HepG2 (cell line): ENCODE results near the gene CYSLTR1. TPM values are rescaled to one million over a fixed set of nuclear protein-coding genes. Genes with fewer than 3 reads are reported as not detected.
"Not testable (repeated sequence)": the region's sequence is repeated elsewhere in the genome, so short reads cannot be mapped to it uniquely, and the experiment has no call there.

ENCODE experiments used
- ATAC-seq: fragments of 200-7000 bp; cut with Tn5 transposase; 3 replicates; pipeline ENCODE4 v1.9.1; 2020; ENCODE audit warnings: mild to moderate bottlenecking, moderate library complexity
- BruUV-seq: library from RNA; stranded (reverse); fragments of 400-500 nt; replicated peaks from 2 replicates; lab custom pipeline; 2021; lab: Mats Ljungman, UMichigan
- CTCF ChIA-PET: fragments of 300-600 bp; formaldehyde crosslinking; extraction: SDS; loops from one replicate; lab custom pipeline; 2021; ENCODE audit warnings: low total read pairs, inconsistent platforms, low intra/inter-chr PET ratio; lab: Yijun Ruan, JAX
- POLR2A ChIA-PET: fragments of 350-600 bp; sonication (Branson Sonifier 250); formaldehyde crosslinking; loops from one replicate; lab custom pipeline; 2020; ENCODE audit warnings: antibody characterized with exemption, inconsistent platforms; lab: Yijun Ruan, JAX
- DNase-seq: peaks from one replicate; pipeline ENCODE4 v3.0.0-alpha.2; 2015; ENCODE audit warnings: low spot score
- FAIRE-seq: peaks from 3 replicates; lab custom pipeline; 2011; peaks lifted over from hg19 to GRCh38; lab: Jason Lieb, UNC
- H2AFZ ChIP-seq: one replicate; pipeline ENCODE4 v1.6.1; 2011; ENCODE audit warnings: low read length, inconsistent platforms
- H3K27ac ChIP-seq: fragments of 300-600 bp; 3 replicates; pipeline ENCODE4 v1.8.0; 2011; ENCODE audit warnings: mixed run types, mild to moderate bottlenecking, mixed read lengths, low read length, inconsistent platforms; ENCODE audit not compliant: insufficient read depth; ENCODE audit errors: extremely low read length
- H3K27me3 ChIP-seq, 2 experiments: fragments of 200-600 bp in 1 of 2; 2 replicates in 1 of 2; 3 replicates in 1 of 2; pipeline versions ENCODE4 v1.6.0 to v1.8.0; 2011; ENCODE audit warnings: low read length in 2 of 2, mild to moderate bottlenecking in 2 of 2, moderate library complexity in 2 of 2, inconsistent platforms in 1 of 2; ENCODE audit not compliant: insufficient read depth in 2 of 2, control insufficient read depth in 1 of 2
- H3K36me3 ChIP-seq, 2 experiments: fragments of 200-600 bp in 1 of 2; replicated peaks in 1 of 2; 2 replicates in 1 of 2; 3 replicates in 1 of 2; pipeline versions ENCODE4 v1.5.1 to v1.8.0; 2011; ENCODE audit warnings: low read length in 2 of 2, inconsistent platforms in 1 of 2; ENCODE audit not compliant: insufficient read depth in 2 of 2, control insufficient read depth in 1 of 2
- H3K4me1 ChIP-seq: 2 replicates; pipeline ENCODE4 v1.5.1; 2012; ENCODE audit warnings: low read length, inconsistent platforms; ENCODE audit not compliant: insufficient read depth
- H3K4me2 ChIP-seq: 2 replicates; pipeline ENCODE4 v1.6.0; 2011; ENCODE audit warnings: low read depth, low read length, inconsistent platforms
- H3K4me3 ChIP-seq, 3 experiments: fragments of 200-600 bp in 1 of 3; sonication (generic), shearing (Covaris generic) in 1 of 3; replicated peaks in 1 of 3; 2 replicates each; pipeline ENCODE4 v1.5.1; 2011 to 2016; ENCODE audit warnings: low read length in 3 of 3, inconsistent platforms in 2 of 3, low read depth in 2 of 3, mild to moderate bottlenecking in 2 of 3, control low read depth in 1 of 3, mixed read lengths in 1 of 3; ENCODE audit not compliant: insufficient read depth in 1 of 3
- H3K79me2 ChIP-seq: one replicate; pipeline ENCODE4 v1.6.1; 2011; ENCODE audit warnings: low read length, inconsistent platforms; ENCODE audit not compliant: insufficient read depth
- H3K9ac ChIP-seq: 2 replicates; pipeline ENCODE4 v1.6.0; 2011; ENCODE audit warnings: mild to moderate bottlenecking, low read depth, low read length, inconsistent platforms; ENCODE audit not compliant: insufficient read depth
- H3K9me3 ChIP-seq: 2 replicates; pipeline ENCODE4 v1.5.1; 2012; ENCODE audit warnings: mild to moderate bottlenecking, low read length
- H4K20me1 ChIP-seq: 2 replicates; pipeline ENCODE4 v1.6.0; 2011; ENCODE audit warnings: inconsistent platforms, mild to moderate bottlenecking, low read length, moderate library complexity; ENCODE audit not compliant: insufficient read depth
- ATF7 ChIP-seq, 2 experiments: fragments of 450-650 bp in 1 of 2; sonication (generic) in 1 of 2; formaldehyde crosslinking in 1 of 2; IDR thresholded peaks; 2 replicates each; pipeline versions ENCODE4 v1.4.0 to v1.6.1; 2016 to 2020; ENCODE audit warnings: antibody characterized with exemption in 1 of 2, mild to moderate bottlenecking in 1 of 2, missing genetic modification reagents in 1 of 2
- FOXA3 ChIP-seq: IDR thresholded peaks from 2 replicates; pipeline ENCODE4 v1.6.1; 2016; ENCODE audit warnings: missing genetic modification reagents, missing compliant biosample characterization
- HOXA5 ChIP-seq: sonication (generic); formaldehyde crosslinking; IDR thresholded peaks from 2 replicates; pipeline ENCODE4 v1.4.0; 2020; ENCODE audit warnings: missing genetic modification reagents
- HOXA7 ChIP-seq: sonication (generic); formaldehyde crosslinking; IDR thresholded peaks from 2 replicates; pipeline ENCODE4 v1.8.1; 2022; ENCODE audit warnings: mild to moderate bottlenecking, missing genetic modification reagents, moderate library complexity
- KDM5B ChIP-seq: sonication (generic); formaldehyde crosslinking; IDR thresholded peaks from 2 replicates; pipeline ENCODE4 v1.4.0; 2020; ENCODE audit warnings: missing genetic modification reagents, mild to moderate bottlenecking, borderline replicate concordance
- MED13 ChIP-seq: sonication (generic); formaldehyde crosslinking; IDR thresholded peaks from 2 replicates; pipeline ENCODE4 v1.5.0; 2020; ENCODE audit warnings: missing genetic modification reagents
- TMF1 ChIP-seq: sonication (generic); formaldehyde crosslinking; IDR thresholded peaks from 2 replicates; pipeline ENCODE4 v1.8.1; 2022; ENCODE audit warnings: low read depth, missing genetic modification reagents
- WGBS: methylation state at CpG from one replicate; pipeline ENCODE4 v1.1.6; 2017; ENCODE audit warnings: low lambda C conversion rate; 5-methylcytosine and 5-hydroxymethylcytosine counted together
- in situ Hi-C: cut with HindIII; loops from 2 replicates; pipeline ENCODE4 v1.10.0; 2017; ENCODE audit warnings: low pct_unique_long_range_greater_than_20kb; ENCODE audit not compliant: extremely low pct_ligation_motif_present
- intact Hi-C: fragments of 100-400 bp; cut with micrococcal nuclease; formaldehyde crosslinking; loops from one replicate; pipeline ENCODE4 v1.10.0; 2022; ENCODE audit not compliant: unreplicated experiment
- polyA plus RNA-seq, 8 experiments: library from polyadenylated mRNA; depleted of rRNA in 3 of 8; stranded (reverse) in 7 of 8; unstranded in 1 of 8; fragments of >200 nt; fragmentation: Illumina TruSeq in 4 of 8; extraction: Trizol in 4 of 8; gene quantifications; 2 replicates each; pipeline versions ENCODE4 v1.2.1 to v1.2.3, GENCODE V29; 2011 to 2016; ENCODE audit warnings: low read depth in 4 of 8, missing spikeins in 1 of 8, mixed read lengths in 1 of 8; ENCODE audit not compliant: insufficient read depth in 1 of 8
- total RNA-seq, 5 experiments: library from RNA; depleted of rRNA; stranded (reverse); fragments of >200 nt; fragmentation: Illumina TruSeq; extraction: Trizol; gene quantifications; 2 replicates each; pipeline ENCODE4 v1.2.3, GENCODE V29; 2016; ENCODE audit warnings: low read depth in 1 of 5

CYSLTR1 gene
- total and polyA plus RNA-seq, 2 of the 13 experiments (the other 11 are each of a cell fraction or from before 2014, with no cell fraction given), result not detected

DNA sequence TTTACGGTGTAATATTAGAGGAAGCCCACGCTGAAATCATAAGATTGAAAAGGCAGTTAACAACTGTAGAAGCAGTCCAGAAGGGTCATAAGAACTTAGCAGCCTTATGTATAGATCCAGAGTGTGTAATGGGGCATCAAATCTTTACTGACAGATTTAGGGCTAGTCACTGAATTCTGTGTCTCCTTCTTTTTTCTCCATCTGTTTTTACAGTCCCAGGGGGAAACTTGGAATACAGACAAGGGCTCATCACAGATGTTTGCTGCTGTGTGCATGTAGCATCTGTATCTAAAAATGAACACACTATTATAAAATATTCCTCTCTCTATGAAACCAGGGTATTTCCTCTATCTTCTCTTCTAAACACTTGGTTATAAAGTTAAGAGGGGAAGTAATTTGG lies 43.9 kb downstream of the CYSLTR1 start:
- H3K4me3 ChIP-seq, result no peak overlapping the region
- no peaks in the 10 kb centered on the region for H3K79me2 ChIP-seq
- CTCF ChIA-PET, result no interaction called here
- BruUV-seq, result no TSS peak
- no peaks in the 10 kb centered on the region for H3K27me3 ChIP-seq
- in situ Hi-C loops, result no loop called here
- no peak for ATAC-seq
- POLR2A ChIA-PET, result no interaction called here
- H2AFZ ChIP-seq, result no peak overlapping the region
- FAIRE-seq, result no peak
- H3K4me1 ChIP-seq, result no peaks in the 10 kb centered on the region
- H3K9me3 ChIP-seq, result no peaks in the 10 kb centered on the region
- no peak for DNase-seq
- H4K20me1 ChIP-seq, result no peaks in the 10 kb centered on the region
- H3K9ac ChIP-seq, result no peak overlapping the region
- intact Hi-C loops, result no loop called here
- TF ChIP-seq HOXA7 (CRISPR knock-in tag) (no peak), HOXA5 (CRISPR knock-in tag) (no peak), FOXA3 (no peak), MED13 (CRISPR knock-in tag) (no peak), TMF1 (no peak)
- H3K27ac ChIP-seq, result no peak overlapping the region
- H3K4me2 ChIP-seq, result no peak overlapping the region
- no peaks in the 10 kb centered on the region for H3K36me3 ChIP-seq
- WGBS, result 0% methylated on average over 2 of the region's 2 CpGs

GRCh38 chrX:78237127-78237526 lies 90.3 kb downstream of the CYSLTR1 start:
- in situ Hi-C loops (no loop called here), intact Hi-C loops (no loop called here)
- H2AFZ ChIP-seq, result no peak overlapping the region
- no peak overlapping the region for H3K4me3 ChIP-seq
- H4K20me1 ChIP-seq, result no peaks in the 10 kb centered on the region
- no peaks in the 10 kb centered on the region for H3K4me1 ChIP-seq
- H3K9ac ChIP-seq, result no peak overlapping the region
- no peaks in the 10 kb centered on the region for H3K79me2 ChIP-seq
- ATAC-seq (no peak), FAIRE-seq (no peak), DNase-seq (no peak)
- H3K27ac ChIP-seq, result no peak overlapping the region
- no peak overlapping the region for H3K4me2 ChIP-seq
- H3K9me3 ChIP-seq, result no peaks in the 10 kb centered on the region
- no peaks in the 10 kb centered on the region for H3K27me3 ChIP-seq
- ChIA-PET POLR2A (no interaction called here), CTCF (no interaction called here)
- H3K36me3 ChIP-seq, result no peaks in the 10 kb centered on the region
- BruUV-seq, result no TSS peak
- TF ChIP-seq KDM5B (CRISPR knock-in tag) (no peak), ATF7 (IDR thresholded peaks at IDR 0.05) (no peak), ATF7 (CRISPR knock-in tag; IDR thresholded peaks at IDR 0.05) (no peak)

GRCh38 chrX:78226047-78226446 lies 101.4 kb downstream of the CYSLTR1 start:
- intact Hi-C loops, POLR2A ChIA-PET, H3K4me2 ChIP-seq, H3K27me3 ChIP-seq, H4K20me1 ChIP-seq, DNase-seq, BruUV-seq, H3K79me2 ChIP-seq, H3K27ac ChIP-seq, in situ Hi-C loops, H3K4me3 ChIP-seq, H3K9me3 ChIP-seq, H3K9ac ChIP-seq, FAIRE-seq, ATAC-seq, H2AFZ ChIP-seq, H3K4me1 ChIP-seq, H3K36me3 ChIP-seq, CTCF ChIA-PET: not testable (repeated sequence)
